Measurements from ENCODE around the gene IGFBP6.

GRCh38 chr12:53090554-53090953 lies 6.9 kb upstream of the IGFBP6 start:
- TF ChIP-seq CTCF (IDR thresholded peaks at IDR 0.05): no peak
- no peak for TF ChIP-seq POLR2AphosphoS5 (IDR thresholded peaks at IDR 0.05)

Measured in stomach (tissue), 4 donors.